MG63 (cell line): Measurements from ENCODE around the gene USP48. TPM values are rescaled to one million over a fixed set of nuclear protein-coding genes. Genes with fewer than 3 reads are reported as not detected.
A peak's percentile ranks its signal among the peaks of the same experiment; 100 is the strongest.
"Not testable (repeated sequence)": the region's sequence is repeated elsewhere in the genome, so short reads cannot be mapped to it uniquely, and the experiment has no call there.

Experiments used
- DNase-seq: peaks from one replicate; pipeline ENCODE4 v3.0.0-alpha.2; 2020
- H3K27me3 ChIP-seq: fragments of 250-450 bp; sonication (Bioruptor Pico); 2 replicates; pipeline ENCODE4 v1.5.1; 2020; ENCODE audit warnings: mild to moderate bottlenecking, moderate library complexity
- H3K36me3 ChIP-seq: fragments of 250-450 bp; sonication (Bioruptor Pico); 2 replicates; pipeline ENCODE4 v1.5.1; 2020; ENCODE audit warnings: mild to moderate bottlenecking, moderate library complexity
- H3K4me3 ChIP-seq: fragments of 250-450 bp; sonication (Bioruptor Pico); 2 replicates; pipeline ENCODE4 v1.5.1; 2020; ENCODE audit warnings: mild to moderate bottlenecking, moderate library complexity
- H3K9me3 ChIP-seq: fragments of 250-450 bp; sonication (Bioruptor Pico); 2 replicates; pipeline ENCODE4 v1.5.1; 2020; ENCODE audit warnings: mild to moderate bottlenecking, moderate library complexity
- total RNA-seq: library from RNA; depleted of rRNA; stranded (reverse); fragments of >200 nt; shearing (Covaris generic); gene quantifications from 2 replicates; pipeline ENCODE4 v1.2.3, GENCODE V29; 2014; ENCODE audit warnings: low replicate concordance

Gene USP48
- total RNA-seq, 1 experiment from 2014 or later = 18.7 TPM

DNA sequence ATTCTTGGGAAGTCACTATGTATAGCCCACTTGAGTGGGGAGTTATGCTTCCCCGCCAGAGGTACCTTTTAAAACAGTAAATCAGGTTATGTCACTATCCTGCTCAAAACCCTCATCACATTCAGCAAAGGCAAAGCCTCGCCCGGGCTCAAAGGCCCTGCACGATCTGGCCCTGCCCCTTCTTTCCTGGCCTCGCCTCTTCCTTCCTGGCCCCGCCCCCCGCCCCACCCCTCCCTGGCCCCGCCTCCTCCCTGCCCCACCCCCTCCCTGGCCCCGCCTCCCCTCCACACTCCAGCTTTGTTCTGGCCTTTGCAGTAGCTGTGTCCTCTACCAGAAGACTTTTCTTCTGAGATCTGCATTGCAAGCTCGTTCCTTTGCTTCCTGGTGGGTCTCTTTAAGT is 35.7 kb upstream of the USP48 start:
- H3K4me3 ChIP-seq = no peak overlapping the region
- DNase-seq = no peak
- no peaks in the 10 kb centered on the region for H3K9me3 ChIP-seq
- H3K36me3 ChIP-seq = peaks cover 42% of the 10 kb centered on the region
- H3K27me3 ChIP-seq = no peaks in the 10 kb centered on the region

DNA sequence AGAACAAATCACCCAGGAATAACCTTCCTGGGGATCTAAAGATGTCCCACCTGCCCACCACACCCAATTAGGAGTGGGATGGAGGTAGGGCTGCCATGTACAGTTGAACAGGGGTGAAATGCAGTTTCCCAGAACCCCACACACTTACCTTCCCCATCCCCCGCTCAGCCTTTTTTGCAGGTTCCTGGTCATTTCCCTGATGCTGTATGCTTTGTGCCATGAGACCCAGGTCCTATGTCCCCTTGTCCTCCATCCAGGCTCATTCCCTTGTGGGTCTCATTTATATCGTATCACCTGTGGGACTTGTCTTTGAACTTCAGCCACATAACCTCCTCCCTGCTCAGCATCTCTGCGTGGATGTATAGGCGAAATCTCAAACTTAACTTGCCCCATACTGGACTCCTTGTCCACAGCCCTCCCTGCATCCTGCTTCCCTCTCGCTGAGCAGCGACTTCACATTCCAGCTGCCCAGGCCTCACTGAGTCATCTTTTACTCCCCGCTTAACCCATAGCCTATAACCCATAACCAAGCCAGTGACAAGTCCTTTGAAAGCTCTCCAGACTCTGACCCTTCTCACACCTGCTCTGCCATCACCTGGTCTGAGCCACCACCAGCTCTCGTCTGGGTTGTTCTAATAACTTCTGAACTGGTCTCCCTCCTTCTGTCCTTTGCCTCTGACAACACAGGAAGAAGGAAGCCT is 33.8 kb upstream of the USP48 start:
- Histone ChIP-seq H3K27me3 (no peaks in the 10 kb centered on the region), H3K36me3 (peaks cover 27% of the 10 kb centered on the region), H3K4me3 (no peak overlapping the region), H3K9me3 (no peaks in the 10 kb centered on the region)
- peak; percentile 54 for DNase-seq

DNA sequence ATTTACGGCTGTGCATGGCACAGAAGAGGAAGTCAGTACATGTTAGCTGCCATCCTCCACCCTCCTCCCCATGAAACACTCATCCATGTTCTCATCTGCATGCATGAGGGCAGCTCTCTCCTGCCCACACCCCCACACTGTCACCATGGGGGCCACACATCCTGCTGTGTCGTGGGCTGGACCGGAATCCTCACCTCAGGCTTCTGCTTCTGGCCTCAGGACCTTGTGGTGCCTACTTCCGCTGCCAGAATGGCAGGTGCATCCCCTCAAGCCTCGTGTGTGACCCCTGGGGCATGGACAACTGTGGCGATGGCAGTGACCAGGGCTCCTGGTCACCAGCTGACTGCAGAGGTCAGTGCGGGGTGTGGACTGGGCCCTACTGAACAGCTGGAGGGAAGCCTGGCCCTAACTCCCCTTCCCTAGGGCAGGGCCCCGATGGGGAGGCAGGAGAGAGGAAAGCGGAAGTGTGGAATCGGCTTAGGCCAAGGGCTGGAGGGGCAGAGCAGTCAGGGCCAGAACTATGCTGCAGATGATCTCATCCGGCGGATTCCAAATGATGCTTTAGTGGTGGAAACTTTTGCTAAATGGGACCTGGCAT is 32.9 kb upstream of the USP48 start:
- no peaks in the 10 kb centered on the region for H3K27me3 ChIP-seq
- H3K9me3 ChIP-seq = no peaks in the 10 kb centered on the region
- no peak for DNase-seq
- peaks cover 18% of the 10 kb centered on the region for H3K36me3 ChIP-seq
- no peak overlapping the region for H3K4me3 ChIP-seq

DNA sequence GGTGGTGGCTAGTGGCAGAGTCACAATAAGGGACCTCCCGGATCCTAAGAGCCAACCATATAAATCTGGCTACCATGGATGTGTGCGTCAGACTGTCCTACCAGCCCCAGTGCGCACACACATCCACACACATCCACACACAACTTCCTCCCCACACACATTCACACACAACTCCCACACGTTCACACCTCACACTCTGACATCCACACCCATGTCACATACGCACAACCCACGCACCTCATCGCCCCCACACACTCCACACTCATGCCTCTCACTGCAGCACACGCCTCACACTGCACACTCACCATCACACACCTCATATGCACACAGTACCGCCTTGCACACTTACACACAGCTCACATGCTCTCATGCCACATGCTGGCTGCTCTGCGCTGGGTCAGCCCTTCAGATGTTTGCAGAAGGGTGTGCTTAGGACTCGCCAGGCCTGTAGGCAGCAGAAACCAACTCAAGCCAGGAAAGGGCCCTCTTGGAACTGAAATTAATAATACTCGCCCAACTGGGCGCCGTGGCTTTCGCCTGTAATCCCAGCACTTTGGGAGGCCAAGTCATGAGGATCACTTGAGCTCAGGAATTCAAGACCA is 32.1 kb upstream of the USP48 start:
- Histone ChIP-seq H3K27me3 (no peaks in the 10 kb centered on the region), H3K36me3 (peaks cover 12% of the 10 kb centered on the region), H3K9me3 (no peaks in the 10 kb centered on the region), H3K4me3 (no peak overlapping the region)
- DNase-seq = no peak

DNA sequence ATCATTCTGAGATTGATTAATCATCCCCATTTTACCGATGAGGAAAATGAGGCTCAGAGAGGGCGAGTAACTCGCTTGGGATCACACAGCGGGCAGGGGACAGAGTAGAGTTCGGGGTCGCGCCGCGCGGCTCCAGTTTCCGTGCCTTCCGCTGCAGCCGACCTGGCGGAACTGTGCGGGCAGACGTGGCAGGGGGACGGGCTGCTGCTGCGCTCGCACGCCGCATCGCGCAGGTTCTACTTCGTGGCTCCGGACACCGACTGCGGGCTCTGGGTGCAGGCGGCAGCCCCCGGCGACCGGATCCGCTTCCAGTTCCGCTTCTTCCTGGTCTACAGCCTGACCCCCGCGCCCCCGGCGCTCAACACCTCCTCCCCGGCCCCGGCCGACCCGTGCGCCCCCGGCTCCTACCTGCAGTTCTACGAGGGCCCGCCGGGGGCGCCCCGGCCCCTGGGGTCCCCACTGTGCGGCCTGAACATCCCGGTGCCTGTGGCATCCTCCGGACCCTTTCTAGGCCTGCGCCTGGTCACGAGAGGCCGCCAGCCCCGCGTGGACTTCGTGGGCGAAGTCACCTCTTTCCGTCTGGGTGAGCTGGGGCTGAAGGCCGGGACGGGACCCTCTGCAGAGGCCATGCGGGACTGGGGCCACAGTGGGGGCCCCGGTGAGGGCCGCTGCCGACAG is 31.4 kb upstream of the USP48 start:
- H3K9me3 ChIP-seq = no peaks in the 10 kb centered on the region
- no peak for DNase-seq
- H3K4me3 ChIP-seq = no peak overlapping the region
- no peaks in the 10 kb centered on the region for H3K27me3 ChIP-seq
- peaks cover 7% of the 10 kb centered on the region for H3K36me3 ChIP-seq

DNA sequence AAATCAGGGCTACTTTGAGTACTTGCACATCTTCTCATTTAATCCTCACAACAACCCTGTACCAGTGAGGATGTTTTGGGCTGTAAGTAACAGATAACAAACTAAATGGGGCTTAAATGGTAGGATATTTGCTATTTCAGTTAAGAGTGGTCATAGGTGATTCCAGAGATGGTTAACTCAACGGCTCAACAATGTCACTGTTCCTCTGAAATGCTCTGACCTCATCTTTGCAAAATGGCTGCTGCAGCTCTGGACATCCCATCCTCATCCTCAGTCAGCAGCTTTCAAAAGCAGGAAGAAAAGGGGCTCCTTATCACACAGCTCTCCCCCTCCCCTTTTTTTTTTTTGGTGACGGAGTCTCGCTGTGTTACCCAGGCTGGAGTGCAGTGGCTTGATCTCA is 30.6 kb upstream of the USP48 start:
- peaks cover 3% of the 10 kb centered on the region for H3K36me3 ChIP-seq
- H3K9me3 ChIP-seq = no peaks in the 10 kb centered on the region
- no peaks in the 10 kb centered on the region for H3K27me3 ChIP-seq
- H3K4me3 ChIP-seq = no peak overlapping the region
- no peak for DNase-seq

DNA sequence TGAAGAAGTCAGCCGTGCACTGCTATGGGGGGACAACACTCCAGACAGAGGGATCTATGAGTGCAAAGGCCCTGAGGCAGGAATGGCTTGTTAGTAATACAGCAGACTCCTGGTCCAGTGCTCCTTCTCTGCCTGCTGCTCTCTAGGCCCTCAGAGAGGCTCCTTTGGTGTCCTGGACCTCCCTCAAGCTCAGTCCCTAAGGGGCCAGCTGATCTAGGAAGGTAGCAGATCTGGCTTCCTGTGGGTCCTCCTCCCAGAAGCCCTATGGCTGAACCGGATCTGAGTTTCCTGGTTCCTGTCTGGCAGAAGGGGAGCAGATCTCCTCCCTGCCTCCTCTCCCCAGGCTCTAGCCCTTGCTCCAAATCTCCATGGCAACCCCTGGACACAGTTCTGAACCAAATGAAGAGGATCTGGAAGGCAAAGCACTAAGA is 28.9 kb upstream of the USP48 start, which contains the start of gene LDLRAD2:
Gene LDLRAD2, plus strand, starts transcription at position 391 of the 431 bp plus-strand sequence. CDS start 187 bp downstream, outside the sequence.
- H3K36me3 ChIP-seq = no peaks in the 10 kb centered on the region
- no peak within 1 kb of the TSS for H3K4me3 ChIP-seq
- no peaks in the 10 kb centered on the region for H3K27me3 ChIP-seq
- H3K9me3 ChIP-seq = no peaks in the 10 kb centered on the region
- no peak for DNase-seq

DNA sequence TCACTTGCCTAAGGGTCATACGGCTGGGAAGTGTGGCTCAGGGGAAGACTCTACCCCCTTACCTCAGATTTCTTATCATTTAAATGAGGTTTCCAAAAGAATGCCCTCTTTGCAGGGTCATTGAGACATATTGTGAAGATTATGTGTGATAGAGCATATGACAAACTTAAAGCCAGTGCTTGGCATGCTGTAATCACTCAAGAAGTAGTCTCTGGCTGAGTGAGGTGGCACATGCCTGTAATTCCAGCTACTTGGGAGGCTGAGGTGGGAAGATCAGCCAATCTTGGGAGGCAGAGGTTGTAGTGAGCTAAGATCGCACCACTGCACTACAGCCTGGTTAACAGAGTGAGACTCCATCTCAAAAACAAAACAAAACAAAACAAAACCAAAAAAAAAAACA is 21.6 kb upstream of the USP48 start:
- Histone ChIP-seq H3K4me3 (no peak overlapping the region), H3K27me3 (no peaks in the 10 kb centered on the region), H3K36me3 (no peaks in the 10 kb centered on the region), H3K9me3 (no peaks in the 10 kb centered on the region)
- DNase-seq = no peak

DNA sequence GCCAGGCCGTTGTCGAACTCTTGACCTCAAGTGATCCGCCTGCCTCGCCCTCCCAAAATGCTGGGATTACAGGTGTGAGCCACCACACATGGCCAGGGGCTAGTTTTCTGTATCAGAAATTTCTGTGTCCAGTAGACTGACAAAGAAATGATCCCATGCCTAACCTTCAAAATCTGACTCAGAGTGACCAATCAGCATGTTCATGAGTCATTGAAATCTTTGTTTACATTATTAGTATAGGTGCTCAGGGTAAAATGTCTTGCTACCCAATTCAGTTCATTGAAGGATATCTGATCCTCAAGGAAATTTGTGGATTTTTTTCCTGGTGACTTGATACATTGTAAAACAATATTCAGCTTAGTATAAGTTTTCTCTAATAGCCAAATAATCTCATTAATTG is 18.2 kb upstream of the USP48 start:
- no peak overlapping the region for H3K4me3 ChIP-seq
- no peak for DNase-seq
- no peaks in the 10 kb centered on the region for H3K27me3 ChIP-seq
- H3K36me3 ChIP-seq = no peaks in the 10 kb centered on the region
- H3K9me3 ChIP-seq = no peaks in the 10 kb centered on the region

DNA sequence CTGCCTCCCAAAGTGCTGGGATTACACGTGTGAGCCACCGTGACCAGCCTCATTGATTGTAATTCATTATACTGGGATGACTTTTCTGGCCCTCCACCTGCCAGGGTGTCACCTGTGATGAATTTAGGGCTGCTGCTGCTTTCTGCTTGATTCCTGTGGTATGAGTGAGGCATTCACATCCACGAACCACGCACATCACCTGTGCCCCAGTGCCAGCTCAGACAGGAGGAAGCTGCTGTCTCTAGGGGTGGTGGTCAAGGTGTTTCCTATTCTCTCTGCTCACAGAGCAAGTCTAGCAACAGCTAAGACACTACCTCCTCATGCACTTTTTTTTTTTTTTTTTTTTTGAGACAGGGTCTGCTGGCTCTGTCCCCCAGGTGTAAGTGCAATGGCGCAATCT is 16.8 kb upstream of the USP48 start:
- Histone ChIP-seq H3K9me3 (0 out of 2 replicates have a peak, but pooled peaks cover 3% of the 10 kb centered on the region), H3K4me3 (no peak overlapping the region), H3K36me3 (no peaks in the 10 kb centered on the region), H3K27me3 (no peaks in the 10 kb centered on the region)
- no peak for DNase-seq

DNA sequence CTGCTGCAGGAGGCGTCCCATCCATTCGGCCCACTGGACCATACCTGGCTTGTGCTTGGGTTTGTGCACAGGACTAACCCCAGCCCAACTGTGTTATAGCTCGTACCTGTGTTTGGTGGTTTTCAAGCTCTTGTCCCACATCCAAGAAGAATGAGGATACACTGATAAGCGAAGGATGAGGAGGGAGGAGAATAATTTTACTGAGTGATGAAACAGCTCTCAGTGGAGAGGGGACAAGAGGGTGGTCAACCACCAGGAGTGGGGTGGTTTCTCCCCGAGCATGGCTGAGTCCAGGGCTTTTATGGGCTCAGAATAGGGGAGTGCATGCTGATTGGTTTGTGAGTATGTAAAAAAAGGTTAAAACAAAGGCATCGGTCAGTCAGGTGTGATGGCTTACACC is 12.1 kb upstream of the USP48 start:
- H3K27me3 ChIP-seq = no peaks in the 10 kb centered on the region
- no peak overlapping the region for H3K4me3 ChIP-seq
- DNase-seq = no peak
- H3K9me3 ChIP-seq = 0 out of 2 replicates have a peak, but pooled peaks cover 3% of the 10 kb centered on the region
- no peaks in the 10 kb centered on the region for H3K36me3 ChIP-seq

DNA sequence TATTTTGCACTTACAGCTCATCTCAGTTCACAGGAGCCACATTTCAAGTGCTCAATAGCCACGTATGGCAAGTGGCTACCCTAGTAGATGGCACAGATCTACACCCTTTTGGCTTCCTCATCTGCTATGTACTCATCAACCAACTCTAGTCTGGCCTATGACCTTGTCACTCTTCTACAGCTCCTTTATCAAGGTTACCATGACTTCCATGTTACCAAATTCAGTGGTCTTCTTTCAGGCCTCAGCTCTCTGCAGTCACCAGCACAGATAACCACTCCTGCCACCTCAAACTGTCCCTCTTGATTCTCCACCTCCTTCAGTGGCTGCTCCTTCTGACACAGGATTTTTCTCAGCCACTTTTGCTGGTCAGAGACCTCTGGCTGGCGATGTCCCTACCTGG is 11.7 kb upstream of the USP48 start:
- DNase-seq = no peak
- Histone ChIP-seq H3K36me3 (no peaks in the 10 kb centered on the region), H3K27me3 (no peaks in the 10 kb centered on the region), H3K4me3 (no peak overlapping the region), H3K9me3 (0 out of 2 replicates have a peak, but pooled peaks cover 3% of the 10 kb centered on the region)

DNA sequence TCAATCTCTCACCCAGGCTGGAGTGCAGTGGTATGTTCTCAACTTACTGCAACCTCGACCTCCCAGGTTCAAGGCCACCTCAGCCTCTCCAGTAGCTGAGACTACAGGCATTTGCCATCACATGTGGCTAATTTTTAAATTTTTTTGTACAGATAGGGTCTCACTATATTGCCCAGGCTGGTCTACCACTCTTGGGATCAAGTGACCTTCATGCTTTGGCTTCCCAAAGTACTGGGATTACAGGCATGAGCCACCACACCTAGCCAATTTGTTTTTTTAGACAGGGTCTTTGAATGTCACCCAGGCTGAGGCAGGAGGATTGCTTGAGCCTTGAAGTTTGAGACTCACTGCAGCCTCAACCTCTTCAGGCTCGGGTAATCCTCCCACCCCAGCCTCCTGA is 10.2 kb upstream of the USP48 start:
- H3K9me3 ChIP-seq = 0 out of 2 replicates have a peak, but pooled peaks cover 3% of the 10 kb centered on the region
- no peak overlapping the region for H3K4me3 ChIP-seq
- no peaks in the 10 kb centered on the region for H3K36me3 ChIP-seq
- DNase-seq = no peak
- no peaks in the 10 kb centered on the region for H3K27me3 ChIP-seq

DNA sequence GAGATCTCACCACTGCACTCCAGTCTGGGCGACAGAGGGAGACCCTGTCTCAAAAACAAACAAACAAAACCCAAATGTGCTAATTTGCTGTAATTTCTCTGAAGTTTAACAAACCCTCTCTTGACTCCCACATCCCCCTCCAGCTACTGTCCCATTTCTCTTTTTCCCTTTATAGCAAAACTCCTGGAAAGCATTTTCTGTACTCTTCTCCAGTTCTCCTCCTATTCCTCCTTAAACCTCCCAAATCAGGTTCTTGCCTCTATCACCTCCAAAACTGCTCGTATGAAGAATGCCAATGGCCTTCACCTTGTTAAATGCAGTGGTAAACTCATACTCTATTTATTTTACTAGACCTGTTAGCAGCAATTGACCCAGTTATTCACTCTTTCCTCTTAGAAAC is 3.7 kb upstream of the USP48 start:
- no peaks in the 10 kb centered on the region for H3K27me3 ChIP-seq
- no peaks in the 10 kb centered on the region for H3K9me3 ChIP-seq
- no peak for DNase-seq
- H3K36me3 ChIP-seq = no peaks in the 10 kb centered on the region
- H3K4me3 ChIP-seq = no peak overlapping the region

DNA sequence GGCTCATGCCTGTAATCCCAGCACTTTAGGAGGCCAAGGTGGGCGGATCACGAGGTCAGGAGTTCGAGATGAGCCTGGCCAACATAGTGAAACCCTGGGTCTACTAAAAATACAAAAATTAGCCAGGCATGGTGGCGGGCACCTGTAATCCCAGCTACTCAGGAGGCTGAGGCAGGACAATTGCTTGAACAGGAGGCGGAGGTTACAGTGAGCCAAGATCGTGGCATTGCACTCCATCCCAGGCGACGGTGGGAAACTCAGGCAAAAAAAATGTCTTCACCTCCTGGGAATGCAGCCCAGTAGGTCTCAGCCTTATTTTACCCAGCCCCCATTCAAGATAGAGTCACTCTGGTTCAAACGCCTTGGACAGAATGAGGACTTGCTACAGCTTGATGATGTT is 2.8 kb upstream of the USP48 start:
- DNase-seq, H3K4me3 ChIP-seq, H3K36me3 ChIP-seq, H3K27me3 ChIP-seq, H3K9me3 ChIP-seq: not testable (repeated sequence)

DNA sequence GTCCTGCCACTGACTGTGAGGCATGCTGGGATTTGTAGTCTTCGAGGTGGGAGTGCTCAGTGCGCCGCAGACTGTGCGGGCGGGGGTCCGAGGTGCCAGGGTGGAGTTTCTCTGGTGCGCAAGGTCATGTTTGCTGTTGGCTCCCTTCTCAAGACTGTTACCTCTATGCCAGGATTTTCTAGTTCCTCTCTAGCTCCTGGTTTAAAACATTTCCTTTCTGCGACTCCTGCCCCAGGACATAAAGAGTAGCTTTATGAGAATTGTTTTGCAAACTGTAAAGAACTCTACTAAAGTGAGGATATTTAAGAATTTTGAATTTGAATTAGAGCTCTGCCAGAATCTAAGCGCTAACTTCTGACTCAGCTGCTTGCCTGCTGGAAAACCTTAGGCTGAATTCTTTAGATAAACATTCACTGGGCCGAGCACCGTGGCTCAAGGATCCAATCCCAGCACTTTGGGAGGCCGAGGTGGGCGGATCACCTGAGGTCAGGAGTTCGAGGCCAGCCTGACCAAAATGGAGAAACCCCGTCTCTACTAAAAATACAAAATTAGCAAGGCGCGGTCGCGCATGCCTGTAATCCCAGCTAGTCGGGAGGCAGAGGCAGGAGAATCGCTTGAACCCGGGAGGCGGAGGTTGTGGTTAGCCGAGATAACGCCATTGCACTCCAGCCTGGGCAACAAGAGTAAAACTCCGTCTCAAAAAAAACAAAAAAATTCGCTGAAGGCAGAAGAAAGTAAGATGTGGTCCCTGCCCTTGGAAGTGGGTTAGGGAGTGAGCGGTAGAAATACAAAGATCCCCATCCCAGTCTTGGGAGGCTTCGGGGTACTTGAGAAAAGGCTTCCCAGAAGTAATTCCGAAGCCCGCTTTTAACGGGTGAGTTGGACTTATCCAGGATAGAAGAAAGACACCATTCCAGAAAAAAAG is 992 bp upstream of the USP48 start:
- Histone ChIP-seq H3K4me3 (peak overlapping the region; percentile 91), H3K27me3 (no peaks in the 10 kb centered on the region), H3K9me3 (no peaks in the 10 kb centered on the region), H3K36me3 (no peaks in the 10 kb centered on the region)
- peak; percentile 98 for DNase-seq
